HG03432 (cell line): Measurements from ENCODE around the gene NEK1.
"Not testable (repeated sequence)": the region's sequence is repeated elsewhere in the genome, so short reads cannot be mapped to it uniquely, and the experiment has no call there.

Source experiments
- ATAC-seq: cut with Tn5 transposase; IDR thresholded peaks from one replicate; pipeline ENCODE4 v1.9.1; 2021; ENCODE audit warnings: mild to moderate bottlenecking, moderate library complexity; ENCODE audit not compliant: unreplicated experiment

Gene NEK1

GRCh38 chr4:169601016-169601771, 11.2 kb downstream of the NEK1 start:
- no peak for ATAC-seq

- no peak for ATAC-seq
Observed at GRCh38 chr4:169594560-169595195, 17.7 kb downstream of the NEK1 start.

GRCh38 chr4:169593050-169593560, 19.3 kb downstream of the NEK1 start:
- ATAC-seq: no peak

- no peak for ATAC-seq
Observed at GRCh38 chr4:169583563-169583962, 28.8 kb downstream of the NEK1 start.

GRCh38 chr4:169582706-169583105, 29.7 kb downstream of the NEK1 start:
- ATAC-seq: peak; percentile 15

GRCh38 chr4:169582203-169582602, 30.2 kb downstream of the NEK1 start:
- ATAC-seq: peak; percentile 92

- no peak for ATAC-seq
Observed at GRCh38 chr4:169573889-169574288, 38.5 kb downstream of the NEK1 start.

GRCh38 chr4:169571435-169571834, 40.9 kb downstream of the NEK1 start:
- no peak for ATAC-seq

- not testable (repeated sequence) for ATAC-seq
Observed at GRCh38 chr4:169571012-169571411, 41.4 kb downstream of the NEK1 start.

- not testable (repeated sequence) for ATAC-seq
Observed at GRCh38 chr4:169570266-169570665, 42.1 kb downstream of the NEK1 start.

- ATAC-seq: not testable (repeated sequence)
Observed at GRCh38 chr4:169569188-169569587, 43.2 kb downstream of the NEK1 start.

GRCh38 chr4:169567916-169568315, 44.5 kb downstream of the NEK1 start:
- ATAC-seq: no peak

GRCh38 chr4:169566021-169566818, 46.2 kb downstream of the NEK1 start:
- ATAC-seq: peak; percentile 84

GRCh38 chr4:169565606-169566005, 46.8 kb downstream of the NEK1 start:
- no peak for ATAC-seq

- ATAC-seq: no peak
Observed at GRCh38 chr4:169557061-169557636, 55.2 kb downstream of the NEK1 start.

- not testable (repeated sequence) for ATAC-seq
Observed at GRCh38 chr4:169546548-169546947, 65.8 kb downstream of the NEK1 start.

GRCh38 chr4:169540774-169541173, 71.6 kb downstream of the NEK1 start:
- no peak for ATAC-seq

GRCh38 chr4:169530048-169530447, 82.3 kb downstream of the NEK1 start:
- ATAC-seq: no peak

- no peak for ATAC-seq
Observed at GRCh38 chr4:169523796-169524195, 88.6 kb downstream of the NEK1 start.

- no peak for ATAC-seq
Observed at GRCh38 chr4:169510617-169511016, 101.8 kb downstream of the NEK1 start.

- ATAC-seq: no peak
Observed at GRCh38 chr4:169506903-169507302, 105.5 kb downstream of the NEK1 start.
